Measurements from ENCODE around the gene MT4. TPM values are rescaled to one million over a fixed set of nuclear protein-coding genes. Genes with fewer than 3 reads are reported as not detected.

Gene MT4
- total RNA-seq, 1 experiment from 2014 or later = not detected

GRCh38 chr16:56518425-56518824 is 46.4 kb upstream of the MT4 start:
- TF ChIP-seq FOXP1 (CRISPR knock-in tag; IDR thresholded peaks at IDR 0.05; ENCODE audit: borderline replicate concordance) (no peak), ZNF425 (CRISPR knock-in tag; conservative IDR thresholded peaks at IDR 0.05) (no peak), TEAD1 (CRISPR knock-in tag; IDR thresholded peaks at IDR 0.05) (no peak), IRF2 (CRISPR knock-in tag; IDR thresholded peaks at IDR 0.05; ENCODE audit: borderline replicate concordance, low read depth) (no peak), NFYB (CRISPR knock-in tag; conservative IDR thresholded peaks at IDR 0.05; ENCODE audit: low read depth) (no peak), CTCF (IDR thresholded peaks at IDR 0.05) (no peak), SP1 (CRISPR knock-in tag; conservative IDR thresholded peaks at IDR 0.05) (no peak)
- TF ChIP-seq, protein P1, sequence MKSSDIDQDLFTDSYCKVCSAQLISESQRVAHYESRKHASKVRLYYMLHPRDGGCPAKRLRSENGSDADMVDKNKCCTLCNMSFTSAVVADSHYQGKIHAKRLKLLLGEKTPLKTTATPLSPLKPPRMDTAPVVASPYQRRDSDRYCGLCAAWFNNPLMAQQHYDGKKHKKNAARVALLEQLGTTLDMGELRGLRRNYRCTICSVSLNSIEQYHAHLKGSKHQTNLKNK (CRISPR knock-in tag; IDR thresholded peaks at IDR 0.05) = no peak

DNA sequence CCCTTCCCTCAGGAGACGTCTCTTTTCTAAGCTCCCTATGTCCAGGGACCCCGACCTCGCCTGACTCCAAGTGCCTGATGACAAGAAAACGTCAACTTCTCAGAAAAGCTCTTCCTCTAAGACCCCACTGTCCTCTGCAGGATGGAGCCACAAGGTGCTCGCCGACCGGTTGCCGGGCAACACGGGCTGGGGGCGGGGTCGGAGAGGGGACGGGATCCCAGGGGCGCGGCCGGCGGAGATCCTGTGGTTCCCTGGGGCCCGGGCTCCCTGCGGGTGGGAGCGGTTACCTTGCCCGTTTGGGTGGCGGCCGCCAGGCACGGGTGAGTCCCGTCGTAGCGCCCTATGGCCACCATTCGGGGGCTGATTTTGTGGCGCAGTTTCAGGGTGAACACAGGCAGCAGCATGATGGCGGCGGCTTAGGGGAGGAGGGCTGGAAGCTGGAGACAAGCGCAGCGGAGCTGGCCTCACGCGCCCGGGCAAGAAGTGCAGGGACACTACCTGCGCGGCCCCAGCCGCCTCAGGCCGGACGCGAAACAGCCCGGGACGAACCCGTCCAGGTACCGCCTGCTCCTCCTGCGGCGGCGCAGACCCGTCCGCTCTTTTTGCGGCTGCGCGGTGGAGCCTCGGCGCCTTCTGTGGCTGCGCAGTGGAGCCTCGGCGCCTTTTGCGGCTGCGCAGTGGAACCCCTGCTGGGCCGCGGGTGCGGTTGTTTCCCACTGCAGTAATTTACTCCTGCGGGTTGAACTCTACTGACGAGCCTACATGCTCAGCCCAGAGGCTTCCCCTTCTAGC is 45.2 kb upstream of the MT4 start, which contains the start of gene BBS2:
TSS of gene BBS2 (minus strand) at position 566 of the 792 bp plus-strand sequence. CDS start at position 404, 162 bp downstream.
- DNase-seq (ENCODE audit: low spot score) = peak; percentile 90
- 0 out of 2 replicates have a peak within 1 kb of the TSS, but pooled peaks have one; percentile 19 for H3K27ac Mint-ChIP-seq
- POLR2A ChIA-PET = interaction anchor here (0.7 to 1.0 kb wide), 2 partner anchors 28 to 173 kb away, joined by 4 to 6 read pairs; no protein-coding TSS in a partner anchor
- H3K27me3 Mint-ChIP-seq (ENCODE audit: low read depth) = no peaks in the 10 kb centered on the region; the same call in 1 of the 2 replicates
- CTCF ChIA-PET = no interaction called here
- peaks cover 21% of the 10 kb centered on the region for H3K4me1 Mint-ChIP-seq
- H3K4me3 Mint-ChIP-seq = peak within 1 kb of the TSS; percentile 75
- H3K36me3 Mint-ChIP-seq = no peaks in the 10 kb centered on the region
- peak; percentile 96 for ATAC-seq
- H3K9me3 Mint-ChIP-seq = no peaks in the 10 kb centered on the region
- TF ChIP-seq CBFB (CRISPR knock-in tag; IDR thresholded peaks at IDR 0.05; ENCODE audit: low read depth) (no peak), ESRRA (CRISPR knock-in tag; IDR thresholded peaks at IDR 0.05; ENCODE audit: borderline replicate concordance) (no peak; the same call in 1 of the 2 replicates), AFF4 (CRISPR knock-in tag; IDR thresholded peaks at IDR 0.05; ENCODE audit: borderline replicate concordance) (no peak), NFYB (CRISPR knock-in tag; conservative IDR thresholded peaks at IDR 0.05; ENCODE audit: low read depth) (no peak), TP53 (CRISPR knock-in tag; IDR thresholded peaks at IDR 0.05) (no peak), ZNF232 (CRISPR knock-in tag; IDR thresholded peaks at IDR 0.05) (no peak), ZNF671 (CRISPR knock-in tag; IDR thresholded peaks at IDR 0.05) (no peak), ELF4 (CRISPR knock-in tag; IDR thresholded peaks at IDR 0.05; ENCODE audit: low read depth) (no peak), NR1H2 (CRISPR knock-in tag; IDR thresholded peaks at IDR 0.05) (no peak), CDX4 (CRISPR knock-in tag; IDR thresholded peaks at IDR 0.05; ENCODE audit: borderline replicate concordance) (no peak), MYBL2 (CRISPR knock-in tag; IDR thresholded peaks at IDR 0.05) (no peak), SMAD3 (CRISPR knock-in tag; IDR thresholded peaks at IDR 0.05; ENCODE audit: borderline replicate concordance) (no peak), ZNF423 (CRISPR knock-in tag; IDR thresholded peaks at IDR 0.05) (no peak), E2F5 (CRISPR knock-in tag; IDR thresholded peaks at IDR 0.05) (no peak)
- TF ChIP-seq, protein P2, sequence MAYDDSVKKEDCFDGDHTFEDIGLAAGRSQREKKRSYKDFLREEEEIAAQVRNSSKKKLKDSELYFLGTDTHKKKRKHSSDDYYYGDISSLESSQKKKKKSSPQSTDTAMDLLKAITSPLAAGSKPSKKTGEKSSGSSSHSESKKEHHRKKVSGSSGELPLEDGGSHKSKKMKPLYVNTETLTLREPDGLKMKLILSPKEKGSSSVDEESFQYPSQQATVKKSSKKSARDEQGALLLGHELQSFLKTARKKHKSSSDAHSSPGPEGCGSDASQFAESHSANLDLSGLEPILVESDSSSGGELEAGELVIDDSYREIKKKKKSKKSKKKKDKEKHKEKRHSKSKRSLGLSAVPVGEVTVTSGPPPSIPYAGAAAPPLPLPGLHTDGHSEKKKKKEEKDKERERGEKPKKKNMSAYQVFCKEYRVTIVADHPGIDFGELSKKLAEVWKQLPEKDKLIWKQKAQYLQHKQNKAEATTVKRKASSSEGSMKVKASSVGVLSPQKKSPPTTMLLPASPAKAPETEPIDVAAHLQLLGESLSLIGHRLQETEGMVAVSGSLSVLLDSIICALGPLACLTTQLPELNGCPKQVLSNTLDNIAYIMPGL (CRISPR knock-in tag; IDR thresholded peaks at IDR 0.05) = peak; percentile 52; the same call in 1 of the 2 replicates

More at GRCh38 chr16:56518425-56518824, 46.4 kb upstream of the MT4 start:
- DNase-seq (ENCODE audit: low spot score) (no peak), ATAC-seq (no peak)
- Mint-ChIP-seq H3K36me3 (no peaks in the 10 kb centered on the region), H3K27ac (no peak overlapping the region), H3K4me1 (peaks cover 21% of the 10 kb centered on the region), H3K27me3 (ENCODE audit: low read depth) (no peaks in the 10 kb centered on the region; the same call in 1 of the 2 replicates), H3K9me3 (no peaks in the 10 kb centered on the region), H3K4me3 (peak overlapping the region; percentile 75)
- ChIA-PET CTCF (interaction anchor here (1.9 kb wide), 1 partner anchor 82 kb away, joined by 9 read pairs; no protein-coding TSS in a partner anchor), POLR2A (no interaction called here)

Measured in WTC11 (cell line).